Hepatocyte (in vitro differentiated cells): ENCODE data around the gene SAMD4A. TPM values are rescaled to one million over a fixed set of nuclear protein-coding genes. Genes with fewer than 3 reads are reported as not detected.

ENCODE experiments used
- DNase-seq: peaks from one replicate; pipeline ENCODE4 v3.0.0-alpha.2; 2016; ENCODE audit warnings: low spot score
- H2AFZ ChIP-seq: fragments of 200-600 bp; sonication (generic); 2 replicates; pipeline ENCODE4 v1.6.0; 2016; ENCODE audit warnings: antibody characterized with exemption, mild to moderate bottlenecking
- H3K27ac ChIP-seq: fragments of 200-600 bp; sonication (generic); 2 replicates; pipeline ENCODE4 v1.5.1; 2016; ENCODE audit warnings: mild to moderate bottlenecking
- H3K27me3 ChIP-seq: fragments of 200-600 bp; sonication (generic); 2 replicates; pipeline ENCODE4 v1.6.1; 2016
- H3K36me3 ChIP-seq: fragments of 200-600 bp; sonication (generic); replicated peaks from 2 replicates; pipeline ENCODE4 v1.5.1; 2016; ENCODE audit warnings: low read depth; ENCODE audit not compliant: insufficient read depth
- H3K4me1 ChIP-seq: fragments of 200-600 bp; sonication (generic); 2 replicates; pipeline ENCODE4 v1.5.1; 2016; ENCODE audit warnings: mild to moderate bottlenecking, moderate library complexity; ENCODE audit not compliant: insufficient read depth
- H3K4me2 ChIP-seq: fragments of 200-600 bp; sonication (generic); 2 replicates; pipeline ENCODE4 v1.6.0; 2016
- H3K4me3 ChIP-seq: fragments of 200-600 bp; sonication (generic); 2 replicates; pipeline ENCODE4 v1.5.1; 2016; ENCODE audit warnings: mild to moderate bottlenecking
- H3K79me2 ChIP-seq: fragments of 200-600 bp; sonication (generic); 2 replicates; pipeline ENCODE4 v1.6.0; 2017; ENCODE audit warnings: mild to moderate bottlenecking
- H3K9me2 ChIP-seq: fragments of 200-600 bp; sonication (generic); replicated peaks from 2 replicates; pipeline ENCODE4 v1.6.0; 2017; ENCODE audit warnings: mild to moderate bottlenecking; ENCODE audit not compliant: insufficient read depth
- H3K9me3 ChIP-seq: fragments of 200-600 bp; sonication (generic); 2 replicates; pipeline ENCODE4 v1.5.1; 2016; ENCODE audit warnings: low read depth, mild to moderate bottlenecking
- H4K20me1 ChIP-seq: fragments of 200-600 bp; sonication (generic); 2 replicates; pipeline ENCODE4 v1.6.0; 2016; ENCODE audit warnings: mild to moderate bottlenecking; ENCODE audit not compliant: insufficient read depth, poor library complexity, severe bottlenecking
- CTCF ChIP-seq: fragments of 200-600 bp; sonication (generic); IDR thresholded peaks from 2 replicates; pipeline ENCODE4 v1.5.1; 2016; ENCODE audit warnings: antibody characterized with exemption, mild to moderate bottlenecking; ENCODE audit not compliant: poor library complexity
- EZH2 ChIP-seq: fragments of 200-600 bp; sonication (generic); IDR thresholded peaks from 2 replicates; pipeline ENCODE4 v1.6.1; 2016; ENCODE audit warnings: antibody characterized with exemption, mild to moderate bottlenecking, borderline replicate concordance
- EZH2phosphoT487 ChIP-seq: fragments of 200-600 bp; sonication (generic); IDR thresholded peaks from one replicate; pipeline ENCODE4 v1.6.1; 2018; ENCODE audit warnings: antibody characterized with exemption, mild to moderate bottlenecking, low read depth, moderate library complexity; ENCODE audit not compliant: unreplicated experiment, severe bottlenecking
- WGBS: methylation state at CpG from one replicate; pipeline ENCODE4 v1.1.6; 2016; ENCODE audit warnings: low lambda C conversion rate; ENCODE audit errors: missing lambda C conversion rate; 5-methylcytosine and 5-hydroxymethylcytosine counted together
- polyA plus RNA-seq: library from polyadenylated mRNA; unstranded; fragments of >200 nt; fragmentation: Nextera tagmentation; extraction: Ambion mirVana; gene quantifications from 2 replicates; pipeline ENCODE4 v1.2.1, GENCODE V29; 2016
- total RNA-seq: library from RNA; depleted of rRNA; stranded (reverse); fragments of >200 nt; gene quantifications from 2 replicates; pipeline ENCODE4 v1.2.3, GENCODE V29; 2014

SAMD4A gene
- total and polyA plus RNA-seq, 2 experiments from 2014 or later: 10.5 to 15.7 TPM

GRCh38 chr14:54792288-54792687, 225.4 kb downstream of the SAMD4A start:
- no peak overlapping the region for H3K4me3 ChIP-seq
- no peaks in the 10 kb centered on the region for H3K36me3 ChIP-seq
- no peak overlapping the region for H3K4me2 ChIP-seq
- H3K9me2 ChIP-seq: no peaks in the 10 kb centered on the region
- no peak for DNase-seq
- no peak overlapping the region for H3K27ac ChIP-seq
- H3K9me3 ChIP-seq: no peaks in the 10 kb centered on the region
- no peak for TF ChIP-seq EZH2phosphoT487
- no peak for TF ChIP-seq EZH2
- no peak for TF ChIP-seq CTCF
- H4K20me1 ChIP-seq: no peaks in the 10 kb centered on the region
- 88% methylated on average over 6 of the region's 6 CpGs for WGBS
- H3K79me2 ChIP-seq: no peaks in the 10 kb centered on the region
- H3K27me3 ChIP-seq: no peaks in the 10 kb centered on the region
- no peaks in the 10 kb centered on the region for H3K4me1 ChIP-seq
- H2AFZ ChIP-seq: no peak overlapping the region

- no peaks in the 10 kb centered on the region for H3K27me3 ChIP-seq
- TF ChIP-seq EZH2phosphoT487 (no peak), CTCF (no peak), EZH2 (no peak)
- no peak for DNase-seq
- no peak overlapping the region for H2AFZ ChIP-seq
- 63% methylated on average over 1 of the region's 1 CpG for WGBS
- no peaks in the 10 kb centered on the region for H3K9me2 ChIP-seq
- H4K20me1 ChIP-seq: no peaks in the 10 kb centered on the region
- H3K27ac ChIP-seq: no peak overlapping the region
- H3K79me2 ChIP-seq: no peaks in the 10 kb centered on the region
- no peaks in the 10 kb centered on the region for H3K4me1 ChIP-seq
- no peak overlapping the region for H3K4me3 ChIP-seq
- no peak overlapping the region for H3K4me2 ChIP-seq
- no peaks in the 10 kb centered on the region for H3K9me3 ChIP-seq
- no peaks in the 10 kb centered on the region for H3K36me3 ChIP-seq
Measured at GRCh38 chr14:54794159-54794558, 227.2 kb downstream of the SAMD4A start.

DNA sequence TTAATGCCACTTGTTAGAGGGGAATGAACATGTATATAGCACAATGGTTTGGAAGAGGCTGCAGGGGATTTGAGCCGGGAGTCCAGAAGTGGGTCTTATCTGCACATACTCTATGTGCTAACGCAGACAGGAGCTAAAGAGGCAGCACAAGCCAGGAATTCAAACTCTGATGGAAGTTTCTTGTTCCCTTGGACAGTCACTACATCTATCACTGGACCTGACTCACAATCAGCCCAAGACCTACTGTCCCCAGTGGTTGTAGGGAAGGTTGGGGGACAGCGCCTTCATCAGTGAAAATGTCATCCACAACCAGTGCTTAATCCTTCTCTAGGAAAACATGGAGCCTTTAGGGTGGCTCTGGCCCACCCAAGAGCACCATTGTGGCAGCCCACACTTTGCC, 227.9 kb downstream of the SAMD4A start:
- Histone ChIP-seq H3K9me2 (no peaks in the 10 kb centered on the region), H3K9me3 (no peaks in the 10 kb centered on the region), H4K20me1 (no peaks in the 10 kb centered on the region), H3K36me3 (no peaks in the 10 kb centered on the region), H3K27ac (no peak overlapping the region), H3K4me2 (no peak overlapping the region), H2AFZ (no peak overlapping the region), H3K27me3 (no peaks in the 10 kb centered on the region), H3K4me3 (no peak overlapping the region), H3K79me2 (no peaks in the 10 kb centered on the region), H3K4me1 (no peaks in the 10 kb centered on the region)
- DNase-seq: no peak
- WGBS: 94% methylated on average over 3 of the region's 3 CpGs
- no peak for TF ChIP-seq EZH2phosphoT487
- TF ChIP-seq CTCF: no peak
- no peak for TF ChIP-seq EZH2

DNA sequence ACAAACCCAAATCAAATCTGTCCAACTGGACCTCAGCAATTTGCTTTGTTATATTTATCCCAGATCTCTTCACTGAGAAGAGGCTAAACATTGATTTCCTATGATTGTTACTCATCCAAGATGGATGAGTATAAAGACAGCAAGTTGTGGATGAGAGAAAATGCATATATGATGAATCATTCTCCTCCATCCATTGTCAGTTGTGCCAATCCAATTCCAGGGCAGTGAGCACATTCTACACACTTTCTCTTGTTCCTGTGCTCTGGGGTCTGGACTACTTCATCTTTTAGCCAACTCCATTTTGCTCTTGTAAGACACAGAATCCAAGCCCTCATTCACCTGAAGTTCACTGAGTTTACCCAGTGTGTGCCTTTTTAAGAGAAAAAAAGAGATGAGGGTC, 230.0 kb downstream of the SAMD4A start:
- no peak for TF ChIP-seq EZH2
- TF ChIP-seq CTCF: no peak
- TF ChIP-seq EZH2phosphoT487: no peak
- Histone ChIP-seq H2AFZ (no peak overlapping the region), H3K79me2 (no peaks in the 10 kb centered on the region), H3K36me3 (no peaks in the 10 kb centered on the region), H3K4me3 (no peak overlapping the region), H3K4me1 (no peaks in the 10 kb centered on the region), H3K27ac (no peak overlapping the region), H3K9me2 (no peaks in the 10 kb centered on the region), H4K20me1 (no peaks in the 10 kb centered on the region), H3K27me3 (no peaks in the 10 kb centered on the region), H3K9me3 (no peaks in the 10 kb centered on the region), H3K4me2 (no peak overlapping the region)
- no peak for DNase-seq
